ENCODE results near the gene DACH1. TPM values are rescaled to one million over a fixed set of nuclear protein-coding genes. Genes with fewer than 3 reads are reported as not detected.

DACH1 gene
- total RNA-seq, 1 experiment from 2014 or later: not detected

DNA sequence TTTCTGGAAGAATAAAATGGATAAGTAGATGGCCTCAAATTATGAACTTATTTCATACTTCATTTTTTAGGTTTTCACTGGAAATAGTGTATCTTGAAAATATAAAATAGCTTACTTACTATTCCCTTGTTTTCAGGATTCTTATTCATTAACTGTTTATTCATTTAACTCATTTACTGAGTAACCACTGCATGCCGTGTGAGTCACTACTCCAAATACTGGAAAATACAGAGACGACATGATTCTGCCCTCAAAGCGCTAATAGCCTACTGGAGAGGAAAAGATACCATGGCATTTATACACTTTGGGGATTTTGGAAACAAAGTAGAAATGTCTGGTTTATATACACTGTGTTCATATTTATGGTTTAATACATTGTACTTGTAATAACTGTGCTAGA lies 270.9 kb downstream of the DACH1 start:
- intact Hi-C loops (cut with micrococcal nuclease): no loop called here
- no peaks in the 10 kb centered on the region for H3K79me2 ChIP-seq (ENCODE audit: insufficient read depth, low read length)
- TF ChIP-seq SP1 (IDR thresholded peaks at IDR 0.05; ENCODE audit: low read depth): no peak
- no peak for TF ChIP-seq JUND (IDR thresholded peaks at IDR 0.05)
- no peak for TF ChIP-seq POLR2A (IDR thresholded peaks at IDR 0.05; ENCODE audit: borderline replicate concordance, extremely low read depth, insufficient read depth, insufficient read length)
- TF ChIP-seq SRF (IDR thresholded peaks at IDR 0.05; ENCODE audit: low read depth): no peak
- TF ChIP-seq CBX3 (IDR thresholded peaks at IDR 0.05; ENCODE audit: low read depth): no peak
- no peak for TF ChIP-seq EGR1 (IDR thresholded peaks at IDR 0.05; ENCODE audit: low read depth)
- TF ChIP-seq SIN3A (IDR thresholded peaks at IDR 0.05; ENCODE audit: low read depth): no peak
- TF ChIP-seq ZNF274 (IDR thresholded peaks at IDR 0.05; ENCODE audit: low read depth, low read length): no peak
- no peak for TF ChIP-seq TCF7L2 (IDR thresholded peaks at IDR 0.05; ENCODE audit: borderline replicate concordance, extremely low read depth, insufficient read depth, insufficient read length)
- TF ChIP-seq CEBPB (IDR thresholded peaks at IDR 0.05; ENCODE audit: low read depth): no peak
- TF ChIP-seq, protein P1, sequence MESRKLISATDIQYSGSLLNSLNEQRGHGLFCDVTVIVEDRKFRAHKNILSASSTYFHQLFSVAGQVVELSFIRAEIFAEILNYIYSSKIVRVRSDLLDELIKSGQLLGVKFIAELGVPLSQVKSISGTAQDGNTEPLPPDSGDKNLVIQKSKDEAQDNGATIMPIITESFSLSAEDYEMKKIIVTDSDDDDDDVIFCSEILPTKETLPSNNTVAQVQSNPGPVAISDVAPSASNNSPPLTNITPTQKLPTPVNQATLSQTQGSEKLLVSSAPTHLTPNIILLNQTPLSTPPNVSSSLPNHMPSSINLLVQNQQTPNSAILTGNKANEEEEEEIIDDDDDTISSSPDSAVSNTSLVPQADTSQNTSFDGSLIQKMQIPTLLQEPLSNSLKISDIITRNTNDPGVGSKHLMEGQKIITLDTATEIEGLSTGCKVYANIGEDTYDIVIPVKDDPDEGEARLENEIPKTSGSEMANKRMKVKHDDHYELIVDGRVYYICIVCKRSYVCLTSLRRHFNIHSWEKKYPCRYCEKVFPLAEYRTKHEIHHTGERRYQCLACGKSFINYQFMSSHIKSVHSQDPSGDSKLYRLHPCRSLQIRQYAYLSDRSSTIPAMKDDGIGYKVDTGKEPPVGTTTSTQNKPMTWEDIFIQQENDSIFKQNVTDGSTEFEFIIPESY (IDR thresholded peaks at IDR 0.05; ENCODE audit: extremely low read depth, insufficient replicate concordance, low read length): no peak
- no peak for TF ChIP-seq ZFX (IDR thresholded peaks at IDR 0.05)

More for the DNA sequence above, 270.9 kb downstream of the DACH1 start:
- Histone ChIP-seq H3K9ac (ENCODE audit: low read length) (no peak overlapping the region), H3K4me2 (ENCODE audit: low read length) (no peak overlapping the region), H2AFZ (ENCODE audit: low read depth, low read length, poor library complexity, severe bottlenecking) (no peak overlapping the region), H3K9me2 (ENCODE audit: insufficient read depth) (no peaks in the 10 kb centered on the region), H4K20me1 (ENCODE audit: insufficient read depth) (no peaks in the 10 kb centered on the region), H3K36me3 (ENCODE audit: control insufficient read depth in 1 of 2, insufficient read depth in 2 of 2, low read length in 2 of 2) (no peaks in the 10 kb centered on the region), H3K4me3 (replicated peaks in 1 of 2; ENCODE audit: low read depth in 1 of 2, low read length in 2 of 2) (no peak overlapping the region), H3K4me1 (ENCODE audit: control insufficient read depth in 1 of 2, insufficient read depth in 2 of 2, low read length in 2 of 2) (no peaks in the 10 kb centered on the region), H3K27ac (ENCODE audit: low read depth, low read length) (no peak overlapping the region), H3K9me3 (ENCODE audit: control insufficient read depth in 1 of 2, insufficient read depth in 1 of 2, low read depth in 1 of 2, low read length in 2 of 2) (no peaks in the 10 kb centered on the region; a peak in 1 of 4 replicates), H3K27me3 (ENCODE audit: insufficient read depth, low read length) (no peaks in the 10 kb centered on the region)
- ChIA-PET RAD21 (ENCODE audit: low non-redundant PET in 1 of 2, low total read pairs in 2 of 2, uncharacterized antibody in 2 of 2, unreplicated experiment in 2 of 2) (no interaction called here), CTCF (no interaction called here), POLR2A (no interaction called here)
- ATAC-seq (no peak), DNase-seq (ENCODE audit: low read depth, low spot score) (no peak)
- BruUV-seq (replicated peaks): no TSS peak

Measured in HCT116 (cell line).